ENCODE data around the gene PTGR3. TPM values are rescaled to one million over a fixed set of nuclear protein-coding genes. Genes with fewer than 3 reads are reported as not detected.
A peak's percentile ranks its signal among the peaks of the same experiment; 100 is the strongest.

The PTGR3 gene
- total RNA-seq, 1 donor from 2014 or later: 19.3 TPM

DNA sequence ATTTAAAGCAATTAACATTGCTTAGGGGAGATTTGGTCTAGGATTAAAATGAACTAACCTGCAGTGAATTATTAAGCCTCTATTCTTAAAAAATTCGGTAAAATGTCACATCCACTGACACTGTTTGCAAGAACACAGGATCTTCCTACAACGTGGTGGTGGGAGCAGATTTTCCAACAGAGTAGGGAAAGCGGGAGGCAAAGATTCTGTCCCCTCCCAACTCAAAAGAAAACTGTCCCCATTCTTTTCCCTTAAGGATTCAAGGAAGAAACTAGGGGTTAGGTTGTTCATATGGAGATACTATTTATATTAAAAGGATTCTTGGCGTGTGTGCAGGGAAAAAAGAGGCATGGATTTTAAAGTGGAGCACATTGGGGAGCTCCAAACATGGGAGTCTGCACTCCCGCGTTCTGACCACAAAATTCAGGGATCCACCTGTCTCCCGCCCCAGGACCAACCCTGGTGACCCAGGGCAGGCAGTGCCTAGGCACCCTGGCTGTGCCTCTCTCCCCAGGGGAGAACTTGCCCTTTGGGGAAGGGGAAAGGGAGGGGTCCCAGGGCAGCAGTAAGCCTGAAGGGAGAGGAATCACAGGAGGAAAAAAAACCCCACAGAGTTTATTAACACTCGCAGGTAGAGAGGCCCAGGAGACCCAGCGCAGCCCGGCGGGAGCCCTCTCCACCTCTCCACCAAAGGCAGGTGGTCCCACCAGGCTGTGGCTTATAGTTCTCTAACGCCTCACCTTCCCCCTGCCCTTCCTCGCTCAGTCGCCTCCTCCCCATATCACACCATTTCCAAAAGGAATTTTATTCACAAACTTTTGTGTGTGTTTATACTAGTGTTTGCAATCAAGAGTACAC is 2.3 kb downstream of the PTGR3 start:
- Mint-ChIP-seq H3K4me3 (peak overlapping the region; percentile 86), H3K27me3 (peaks cover 6% of the 10 kb centered on the region), H3K36me3 (ENCODE audit: low read depth) (peaks cover 16% of the 10 kb centered on the region), H3K27ac (no peak overlapping the region), H3K9me3 (no peaks in the 10 kb centered on the region), H3K4me1 (peaks cover 47% of the 10 kb centered on the region)
- ATAC-seq (ENCODE audit: low read depth) (no peak), DNase-seq (no peak)
- intact Hi-C loops (cut with micrococcal nuclease): loop anchor here (5.0 kb wide), 2 partner anchors 399 to 1286 kb away; no protein-coding TSS in a partner anchor
- TF ChIP-seq, protein P1, sequence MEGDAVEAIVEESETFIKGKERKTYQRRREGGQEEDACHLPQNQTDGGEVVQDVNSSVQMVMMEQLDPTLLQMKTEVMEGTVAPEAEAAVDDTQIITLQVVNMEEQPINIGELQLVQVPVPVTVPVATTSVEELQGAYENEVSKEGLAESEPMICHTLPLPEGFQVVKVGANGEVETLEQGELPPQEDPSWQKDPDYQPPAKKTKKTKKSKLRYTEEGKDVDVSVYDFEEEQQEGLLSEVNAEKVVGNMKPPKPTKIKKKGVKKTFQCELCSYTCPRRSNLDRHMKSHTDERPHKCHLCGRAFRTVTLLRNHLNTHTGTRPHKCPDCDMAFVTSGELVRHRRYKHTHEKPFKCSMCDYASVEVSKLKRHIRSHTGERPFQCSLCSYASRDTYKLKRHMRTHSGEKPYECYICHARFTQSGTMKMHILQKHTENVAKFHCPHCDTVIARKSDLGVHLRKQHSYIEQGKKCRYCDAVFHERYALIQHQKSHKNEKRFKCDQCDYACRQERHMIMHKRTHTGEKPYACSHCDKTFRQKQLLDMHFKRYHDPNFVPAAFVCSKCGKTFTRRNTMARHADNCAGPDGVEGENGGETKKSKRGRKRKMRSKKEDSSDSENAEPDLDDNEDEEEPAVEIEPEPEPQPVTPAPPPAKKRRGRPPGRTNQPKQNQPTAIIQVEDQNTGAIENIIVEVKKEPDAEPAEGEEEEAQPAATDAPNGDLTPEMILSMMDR (IDR thresholded peaks at IDR 0.05): no peak
- ChIA-PET CTCF (no interaction called here), POLR2A (no interaction called here)

- ChIA-PET CTCF (no interaction called here), POLR2A (no interaction called here)
- Mint-ChIP-seq H3K9me3 (no peaks in the 10 kb centered on the region), H3K36me3 (ENCODE audit: low read depth) (peaks cover 18% of the 10 kb centered on the region), H3K27me3 (peaks cover 6% of the 10 kb centered on the region), H3K4me3 (peak overlapping the region; percentile 35), H3K27ac (no peak overlapping the region), H3K4me1 (peaks cover 44% of the 10 kb centered on the region)
- no peak for DNase-seq
- no peak for ATAC-seq (ENCODE audit: low read depth)
- intact Hi-C loops (cut with micrococcal nuclease): loop anchor here (5.0 kb wide), 2 partner anchors 398 to 1287 kb away; no protein-coding TSS in a partner anchor
- TF ChIP-seq, protein P1 (IDR thresholded peaks at IDR 0.05): no peak
Measured at GRCh38 chr18:75205514-75206132, 3.3 kb downstream of the PTGR3 start.

DNA sequence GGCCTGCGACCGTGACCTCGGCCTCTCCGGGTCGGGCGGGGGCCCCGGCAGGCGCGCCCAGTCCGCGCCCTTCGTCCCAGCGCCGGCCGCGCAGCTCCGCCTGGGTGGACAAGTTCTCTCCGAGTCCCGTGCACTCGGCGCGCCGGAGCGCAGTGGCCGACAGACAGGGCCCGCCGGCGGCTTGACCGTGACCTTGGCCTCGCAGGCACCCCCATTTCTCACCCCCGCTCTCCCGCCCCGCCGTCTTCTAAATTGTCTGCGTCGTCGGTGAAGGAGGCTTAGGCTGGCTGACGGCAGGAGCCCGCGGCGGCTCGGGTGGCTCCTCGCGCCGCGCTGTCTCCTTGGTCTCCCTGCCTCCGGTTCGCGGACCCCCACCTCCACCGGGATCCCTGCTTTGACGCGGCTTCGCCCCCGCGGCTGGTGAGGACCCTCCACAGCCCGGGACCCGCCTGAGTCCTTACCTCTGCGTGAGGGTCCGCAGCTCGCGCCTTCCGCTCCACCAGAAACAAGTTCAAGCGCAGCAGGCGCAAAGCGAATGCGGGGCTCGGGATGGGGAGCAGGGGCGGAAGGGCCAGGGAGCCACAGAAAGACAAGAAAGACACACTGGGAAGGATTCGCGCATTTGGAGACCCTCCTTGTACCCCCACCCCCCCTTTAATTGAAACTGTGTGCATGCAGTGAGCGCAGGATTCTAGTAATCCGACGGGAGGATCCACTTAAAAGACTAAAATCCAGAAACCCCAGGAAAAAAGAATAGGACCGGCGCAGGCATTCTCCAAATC is 4.0 kb downstream of the PTGR3 start:
- TF ChIP-seq, protein P1 (IDR thresholded peaks at IDR 0.05): no peak
- Mint-ChIP-seq H3K27ac (no peak overlapping the region), H3K27me3 (peaks cover 6% of the 10 kb centered on the region), H3K9me3 (no peaks in the 10 kb centered on the region), H3K36me3 (ENCODE audit: low read depth) (peaks cover 16% of the 10 kb centered on the region), H3K4me1 (peaks cover 38% of the 10 kb centered on the region), H3K4me3 (peak overlapping the region; percentile 52)
- intact Hi-C loops (cut with micrococcal nuclease): loop anchor here (5.0 kb wide), 2 partner anchors 398 to 1287 kb away; no protein-coding TSS in a partner anchor
- DNase-seq (no peak), ATAC-seq (ENCODE audit: low read depth) (no peak)
- ChIA-PET CTCF (no interaction called here), POLR2A (no interaction called here)

- TF ChIP-seq, protein P1 (IDR thresholded peaks at IDR 0.05): no peak
- peaks cover 19% of the 10 kb centered on the region for H3K36me3 Mint-ChIP-seq (ENCODE audit: low read depth)
- intact Hi-C loops (cut with micrococcal nuclease): no loop called here
- H3K4me3 Mint-ChIP-seq: no peak overlapping the region
- H3K27me3 Mint-ChIP-seq: peaks cover 6% of the 10 kb centered on the region
- ChIA-PET POLR2A (no interaction called here), CTCF (no interaction called here)
- peaks cover 36% of the 10 kb centered on the region for H3K4me1 Mint-ChIP-seq
- DNase-seq (no peak), ATAC-seq (ENCODE audit: low read depth) (no peak)
- H3K9me3 Mint-ChIP-seq: no peaks in the 10 kb centered on the region
- H3K27ac Mint-ChIP-seq: no peak overlapping the region
Measured at GRCh38 chr18:75204269-75204731, 4.6 kb downstream of the PTGR3 start.

Data from activated B cell treated with CpG ODN at 0.5 μM for 24 hours (primary cell).